Choroid plexus epithelial cell (primary cell): ENCODE results near the gene TAF4B.

Experiments used
- DNase-seq: peaks from one replicate; pipeline ENCODE4 v3.0.0-alpha.2; 2010; ENCODE audit warnings: low read depth
- H3K4me3 ChIP-seq: 2 replicates; pipeline ENCODE4 v1.5.1; 2011; ENCODE audit warnings: low read depth, mild to moderate bottlenecking, control low read depth, low read length, moderate library complexity
- CTCF ChIP-seq: conservative IDR thresholded peaks from 2 replicates; pipeline ENCODE4 v1.5.1; 2011; ENCODE audit warnings: low read depth, mild to moderate bottlenecking, control low read depth, inconsistent platforms, low read length, moderate library complexity

Gene TAF4B

GRCh38 chr18:26405190-26405801, 179.1 kb downstream of the TAF4B start:
- no peak overlapping the region for H3K4me3 ChIP-seq
- peak; percentile 45 for TF ChIP-seq CTCF
- DNase-seq: peak; percentile 53

- no peak for DNase-seq
- no peak for TF ChIP-seq CTCF
- no peak overlapping the region for H3K4me3 ChIP-seq
Measured at GRCh38 chr18:26406324-26406723, 180.1 kb downstream of the TAF4B start.

DNA sequence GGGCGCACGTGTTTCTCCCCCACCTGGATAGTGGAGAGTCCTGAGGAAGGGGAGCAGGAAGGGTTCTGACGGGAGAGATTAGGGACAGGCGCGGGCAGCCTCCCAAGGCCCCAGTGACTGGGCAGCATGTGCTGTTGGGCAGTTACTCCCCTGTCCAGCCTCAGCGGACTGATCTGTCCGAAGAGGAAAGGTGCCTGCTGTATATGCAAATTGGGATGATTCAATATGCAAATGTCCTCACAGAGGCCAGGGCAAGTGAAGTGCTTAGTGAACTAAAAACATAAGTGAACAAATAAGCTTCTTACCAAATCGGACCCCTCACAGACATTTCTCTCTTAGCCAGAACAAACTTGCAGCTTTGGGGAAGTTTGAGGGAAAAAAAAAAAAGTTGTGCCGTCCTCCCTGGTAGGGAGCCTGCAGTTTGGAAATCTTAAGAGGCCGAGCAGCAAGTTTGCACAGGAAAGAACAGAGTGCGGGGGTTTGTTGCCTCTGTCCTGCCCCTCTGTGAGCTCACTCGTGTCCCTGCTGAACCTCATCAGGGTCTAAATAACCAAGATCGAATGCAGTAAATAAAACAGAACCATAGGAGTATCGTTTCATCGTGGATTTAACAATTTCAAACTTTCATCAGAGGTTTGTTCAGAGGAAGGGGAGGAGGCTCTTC, 180.7 kb downstream of the TAF4B start:
- DNase-seq: peak; percentile 26
- H3K4me3 ChIP-seq: no peak overlapping the region
- TF ChIP-seq CTCF: no peak

DNA sequence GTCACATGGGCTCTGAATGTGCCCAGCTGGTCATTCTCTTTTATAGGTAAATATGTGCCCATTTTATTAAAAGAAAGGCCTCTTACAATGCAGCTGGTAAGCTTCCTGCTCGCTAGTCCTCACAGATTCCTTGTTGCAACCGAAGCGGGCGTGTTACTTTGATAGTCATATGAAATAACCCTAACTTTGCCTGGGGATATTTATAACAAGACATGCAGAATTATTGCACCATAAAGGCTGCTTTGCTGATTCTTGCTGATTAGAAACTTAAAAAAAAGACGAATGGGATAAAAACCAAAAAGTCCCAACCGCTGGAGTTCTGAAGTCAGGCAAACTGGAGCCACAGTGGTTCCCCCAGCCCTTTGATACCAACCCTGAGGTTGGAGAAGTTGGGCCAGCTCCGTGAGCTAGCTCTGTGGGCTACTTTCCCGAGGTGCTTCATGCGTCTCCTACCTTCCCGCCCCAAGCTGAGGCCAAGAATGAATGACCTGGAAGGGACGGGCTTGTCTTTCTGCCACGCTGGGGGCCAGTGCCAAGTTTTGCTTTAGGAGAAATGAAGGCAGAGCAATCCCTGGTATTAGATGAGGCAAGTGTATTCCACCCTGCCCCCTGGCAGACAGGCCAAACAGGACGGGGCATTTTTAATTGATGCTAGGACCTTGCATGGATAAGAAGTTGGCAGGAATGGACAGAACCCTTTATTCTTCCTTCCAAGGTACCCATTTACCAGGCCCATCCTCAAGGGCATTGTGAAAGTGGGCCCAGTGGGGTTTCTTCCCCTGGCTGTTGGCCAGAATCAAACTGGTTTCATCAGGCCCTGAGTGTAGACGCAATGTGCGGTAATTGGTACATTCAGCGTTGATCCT, 181.7 kb downstream of the TAF4B start:
- H3K4me3 ChIP-seq: no peak overlapping the region
- no peak for TF ChIP-seq CTCF
- DNase-seq: no peak

DNA sequence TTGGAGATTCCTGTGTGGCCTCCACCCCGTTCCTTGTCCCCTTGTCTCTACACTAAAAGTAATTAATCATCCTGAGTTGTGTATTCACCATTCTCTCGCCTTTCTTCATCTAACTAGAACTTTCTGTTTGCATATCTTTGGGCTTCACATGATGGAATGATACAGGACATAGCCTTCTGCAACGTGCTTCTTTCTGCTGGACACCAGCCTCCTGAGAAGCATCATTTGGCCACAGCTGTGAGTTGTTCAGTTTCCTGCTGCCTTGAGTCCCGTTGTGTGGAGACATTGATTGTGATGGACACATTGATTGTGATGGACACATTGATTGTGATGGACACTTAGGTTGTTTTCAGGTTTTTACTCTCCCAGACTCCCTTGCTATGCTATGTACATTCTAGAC, 182.8 kb downstream of the TAF4B start:
- no peak for TF ChIP-seq CTCF

GRCh38 chr18:26414901-26415440, 188.7 kb downstream of the TAF4B start:
- DNase-seq: no peak
- no peak overlapping the region for H3K4me3 ChIP-seq
- TF ChIP-seq CTCF: no peak

More for the DNA sequence above, 182.8 kb downstream of the TAF4B start:
- DNase-seq: no peak
- no peak overlapping the region for H3K4me3 ChIP-seq
